HepG2 (cell line): ENCODE results near the gene RASSF4. TPM values are rescaled to one million over a fixed set of nuclear protein-coding genes. Genes with fewer than 3 reads are reported as not detected.

Experiments used
- CAMTA2 ChIP-seq: sonication (generic); formaldehyde crosslinking; IDR thresholded peaks from 2 replicates; pipeline ENCODE4 v1.4.0; 2020; ENCODE audit warnings: mild to moderate bottlenecking, missing genetic modification reagents, borderline replicate concordance
- CREB3 ChIP-seq: sonication (generic); formaldehyde crosslinking; IDR thresholded peaks from 2 replicates; pipeline ENCODE4 v1.5.0; 2020; ENCODE audit warnings: missing genetic modification reagents
- DPF2 ChIP-seq: sonication (generic); formaldehyde crosslinking; IDR thresholded peaks from 2 replicates; pipeline ENCODE4 v1.4.0; 2020; ENCODE audit warnings: mild to moderate bottlenecking, low read depth, missing genetic modification reagents, borderline replicate concordance
- EED ChIP-seq: sonication (generic); formaldehyde crosslinking; IDR thresholded peaks from 2 replicates; pipeline ENCODE4 v1.5.0; 2020; ENCODE audit warnings: mild to moderate bottlenecking, missing genetic modification reagents
- ELK4 ChIP-seq: sonication (generic); formaldehyde crosslinking; IDR thresholded peaks from 2 replicates; pipeline ENCODE4 v1.9.0; 2021; ENCODE audit warnings: missing genetic modification reagents, borderline replicate concordance
- GMEB1 ChIP-seq: sonication (generic); formaldehyde crosslinking; IDR thresholded peaks from 2 replicates; pipeline ENCODE4 v1.5.1; 2020; ENCODE audit warnings: missing genetic modification reagents, mild to moderate bottlenecking, borderline replicate concordance
- ISL2 ChIP-seq: sonication (generic); formaldehyde crosslinking; IDR thresholded peaks from 2 replicates; pipeline ENCODE4 v1.5.0; 2020; ENCODE audit warnings: missing genetic modification reagents
- MED1 ChIP-seq: sonication (generic); formaldehyde crosslinking; IDR thresholded peaks from 2 replicates; pipeline ENCODE4 v1.4.0; 2020; ENCODE audit warnings: missing genetic modification reagents
- MYPOP ChIP-seq: sonication (generic); formaldehyde crosslinking; IDR thresholded peaks from 2 replicates; pipeline ENCODE4 v1.8.1; 2023; ENCODE audit warnings: mild to moderate bottlenecking, moderate library complexity, missing genetic modification reagents
- PTBP1 ChIP-seq: fragments of 200-400 bp; formaldehyde crosslinking; IDR thresholded peaks from 2 replicates; pipeline ENCODE4 v1.6.1; 2018; ENCODE audit warnings: low read length, low read depth; ENCODE audit not compliant: poor library complexity, severe bottlenecking
- SIX1 ChIP-seq: sonication (generic); formaldehyde crosslinking; IDR thresholded peaks from 2 replicates; pipeline ENCODE4 v1.4.0; 2020; ENCODE audit warnings: missing genetic modification reagents, borderline replicate concordance
- SSRP1 ChIP-seq: IDR thresholded peaks from 2 replicates; pipeline ENCODE4 v1.6.1; 2016; ENCODE audit warnings: control low read depth
- ZBTB4 ChIP-seq: sonication (generic); formaldehyde crosslinking; IDR thresholded peaks from 2 replicates; pipeline ENCODE4 v1.4.0; 2020; ENCODE audit warnings: missing genetic modification reagents, mild to moderate bottlenecking, borderline replicate concordance
- ZBTB7B ChIP-seq: sonication (generic); formaldehyde crosslinking; IDR thresholded peaks from 2 replicates; pipeline ENCODE4 v1.4.0; 2020; ENCODE audit warnings: missing genetic modification reagents
- ZNF138 ChIP-seq: sonication (generic); formaldehyde crosslinking; IDR thresholded peaks from 2 replicates; pipeline ENCODE4 v1.5.0; 2020; ENCODE audit warnings: mild to moderate bottlenecking, low read depth, missing genetic modification reagents
- ZNF256 ChIP-seq: sonication (generic); formaldehyde crosslinking; conservative IDR thresholded peaks from 2 replicates; pipeline ENCODE4 v1.4.0; 2020; ENCODE audit warnings: missing genetic modification reagents
- ZNF414 ChIP-seq: sonication (generic); formaldehyde crosslinking; IDR thresholded peaks from 2 replicates; pipeline ENCODE4 v1.5.0; 2020; ENCODE audit warnings: missing genetic modification reagents
- ZNF510 ChIP-seq: sonication (generic); formaldehyde crosslinking; IDR thresholded peaks from 2 replicates; pipeline ENCODE4 v1.4.0; 2020; ENCODE audit warnings: low read depth, mild to moderate bottlenecking, missing genetic modification reagents
- ZNF605 ChIP-seq: sonication (generic); formaldehyde crosslinking; IDR thresholded peaks from 2 replicates; pipeline ENCODE4 v1.8.0; 2022; ENCODE audit warnings: mild to moderate bottlenecking, missing genetic modification reagents
- polyA plus RNA-seq, 8 experiments: library from polyadenylated mRNA; depleted of rRNA in 3 of 8; stranded (reverse) in 7 of 8; unstranded in 1 of 8; fragments of >200 nt; fragmentation: Illumina TruSeq in 4 of 8; extraction: Trizol in 4 of 8; gene quantifications; 2 replicates each; pipeline versions ENCODE4 v1.2.1 to v1.2.3, GENCODE V29; 2011 to 2016; ENCODE audit warnings: low read depth in 4 of 8, missing spikeins in 1 of 8, mixed read lengths in 1 of 8; ENCODE audit not compliant: insufficient read depth in 1 of 8
- total RNA-seq, 5 experiments: library from RNA; depleted of rRNA; stranded (reverse); fragments of >200 nt; fragmentation: Illumina TruSeq; extraction: Trizol; gene quantifications; 2 replicates each; pipeline ENCODE4 v1.2.3, GENCODE V29; 2016; ENCODE audit warnings: low read depth in 1 of 5

The RASSF4 gene
- total and polyA plus RNA-seq, 2 of the 13 experiments (the other 11 are each of a cell fraction or from before 2014, with no cell fraction given) = 34.0 to 51.7 TPM

GRCh38 chr10:44981172-44982113 is 21.8 kb downstream of the RASSF4 start (continued):
- TF ChIP-seq DPF2 (no peak), ZBTB4 (CRISPR knock-in tag) (no peak), CREB3 (CRISPR knock-in tag) (no peak), ZBTB7B (no peak), ZNF605 (CRISPR knock-in tag) (no peak), ZNF138 (no peak), ELK4 (CRISPR knock-in tag) (no peak), GMEB1 (CRISPR knock-in tag) (no peak), MYPOP (CRISPR knock-in tag) (no peak; the same call in 1 of the 2 replicates), MED1 (no peak), CAMTA2 (CRISPR knock-in tag) (no peak), SSRP1 (CRISPR knock-in tag) (no peak; the same call in 1 of the 2 replicates), EED (no peak), ZNF510 (CRISPR knock-in tag) (no peak), ZNF256 (CRISPR knock-in tag) (no peak), ZNF414 (CRISPR knock-in tag) (peak; percentile 54; the same call in 1 of the 2 replicates), ISL2 (CRISPR knock-in tag) (no peak), SIX1 (CRISPR knock-in tag) (no peak; the same call in 1 of the 2 replicates), PTBP1 (no peak)
